Measurements from ENCODE around the gene MACROD1. TPM values are rescaled to one million over a fixed set of nuclear protein-coding genes. Genes with fewer than 3 reads are reported as not detected.

The MACROD1 gene
- total and polyA plus RNA-seq, 9 of the 15 experiments (the other 6 are each of a cell fraction or from before 2014, with no cell fraction given): 1.1 to 60.0 (median 26.4) TPM

GRCh38 chr11:64206457-64207255 lies 40.7 kb upstream of the MACROD1 start, which contains the start of gene FERMT3 (continued):
- TF ChIP-seq, protein P1, sequence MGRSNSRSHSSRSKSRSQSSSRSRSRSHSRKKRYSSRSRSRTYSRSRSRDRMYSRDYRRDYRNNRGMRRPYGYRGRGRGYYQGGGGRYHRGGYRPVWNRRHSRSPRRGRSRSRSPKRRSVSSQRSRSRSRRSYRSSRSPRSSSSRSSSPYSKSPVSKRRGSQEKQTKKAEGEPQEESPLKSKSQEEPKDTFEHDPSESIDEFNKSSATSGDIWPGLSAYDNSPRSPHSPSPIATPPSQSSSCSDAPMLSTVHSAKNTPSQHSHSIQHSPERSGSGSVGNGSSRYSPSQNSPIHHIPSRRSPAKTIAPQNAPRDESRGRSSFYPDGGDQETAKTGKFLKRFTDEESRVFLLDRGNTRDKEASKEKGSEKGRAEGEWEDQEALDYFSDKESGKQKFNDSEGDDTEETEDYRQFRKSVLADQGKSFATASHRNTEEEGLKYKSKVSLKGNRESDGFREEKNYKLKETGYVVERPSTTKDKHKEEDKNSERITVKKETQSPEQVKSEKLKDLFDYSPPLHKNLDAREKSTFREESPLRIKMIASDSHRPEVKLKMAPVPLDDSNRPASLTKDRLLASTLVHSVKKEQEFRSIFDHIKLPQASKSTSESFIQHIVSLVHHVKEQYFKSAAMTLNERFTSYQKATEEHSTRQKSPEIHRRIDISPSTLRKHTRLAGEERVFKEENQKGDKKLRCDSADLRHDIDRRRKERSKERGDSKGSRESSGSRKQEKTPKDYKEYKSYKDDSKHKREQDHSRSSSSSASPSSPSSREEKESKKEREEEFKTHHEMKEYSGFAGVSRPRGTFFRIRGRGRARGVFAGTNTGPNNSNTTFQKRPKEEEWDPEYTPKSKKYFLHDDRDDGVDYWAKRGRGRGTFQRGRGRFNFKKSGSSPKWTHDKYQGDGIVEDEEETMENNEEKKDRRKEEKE (IDR thresholded peaks at IDR 0.05; ENCODE audit: borderline replicate concordance in 1 of 2, control insufficient read depth in 1 of 2, low read depth in 2 of 2, low read length in 1 of 2): 0 out of 4 replicates have a peak, but pooled peaks of 1 of the 2 experiments have one; percentile 3
- TF ChIP-seq FOXA3 (CRISPR knock-in tag; conservative IDR thresholded peaks at IDR 0.05 in 1 of 2, IDR thresholded peaks at IDR 0.05 in 1 of 2): peak in 1 of 2 experiments; percentile 61; a peak in 1 of 4 replicates
- peak; percentile 95 for TF ChIP-seq CHD1 (IDR thresholded peaks at IDR 0.05; ENCODE audit: low read length)
- 0 out of 2 replicates have a peak, but pooled peaks have one; percentile 11 for TF ChIP-seq SMARCA4 (IDR thresholded peaks at IDR 0.05)
- TF ChIP-seq E2F3 (CRISPR knock-in tag; IDR thresholded peaks at IDR 0.05): peak; percentile 50
- TF ChIP-seq CBX1 (IDR thresholded peaks at IDR 0.05; ENCODE audit: low read depth): peak; percentile 66
- TF ChIP-seq, protein P2, sequence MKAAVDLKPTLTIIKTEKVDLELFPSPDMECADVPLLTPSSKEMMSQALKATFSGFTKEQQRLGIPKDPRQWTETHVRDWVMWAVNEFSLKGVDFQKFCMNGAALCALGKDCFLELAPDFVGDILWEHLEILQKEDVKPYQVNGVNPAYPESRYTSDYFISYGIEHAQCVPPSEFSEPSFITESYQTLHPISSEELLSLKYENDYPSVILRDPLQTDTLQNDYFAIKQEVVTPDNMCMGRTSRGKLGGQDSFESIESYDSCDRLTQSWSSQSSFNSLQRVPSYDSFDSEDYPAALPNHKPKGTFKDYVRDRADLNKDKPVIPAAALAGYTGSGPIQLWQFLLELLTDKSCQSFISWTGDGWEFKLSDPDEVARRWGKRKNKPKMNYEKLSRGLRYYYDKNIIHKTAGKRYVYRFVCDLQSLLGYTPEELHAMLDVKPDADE (conservative IDR thresholded peaks at IDR 0.05; ENCODE audit: control insufficient read depth, low read depth, low read length): no peak
- TF ChIP-seq ZNF699 (CRISPR knock-in tag; IDR thresholded peaks at IDR 0.05; ENCODE audit: insufficient replicate concordance): no peak
- TF ChIP-seq NFYB (IDR thresholded peaks at IDR 0.05; ENCODE audit: extremely low read depth, insufficient read length): no peak
- TF ChIP-seq, protein P3, sequence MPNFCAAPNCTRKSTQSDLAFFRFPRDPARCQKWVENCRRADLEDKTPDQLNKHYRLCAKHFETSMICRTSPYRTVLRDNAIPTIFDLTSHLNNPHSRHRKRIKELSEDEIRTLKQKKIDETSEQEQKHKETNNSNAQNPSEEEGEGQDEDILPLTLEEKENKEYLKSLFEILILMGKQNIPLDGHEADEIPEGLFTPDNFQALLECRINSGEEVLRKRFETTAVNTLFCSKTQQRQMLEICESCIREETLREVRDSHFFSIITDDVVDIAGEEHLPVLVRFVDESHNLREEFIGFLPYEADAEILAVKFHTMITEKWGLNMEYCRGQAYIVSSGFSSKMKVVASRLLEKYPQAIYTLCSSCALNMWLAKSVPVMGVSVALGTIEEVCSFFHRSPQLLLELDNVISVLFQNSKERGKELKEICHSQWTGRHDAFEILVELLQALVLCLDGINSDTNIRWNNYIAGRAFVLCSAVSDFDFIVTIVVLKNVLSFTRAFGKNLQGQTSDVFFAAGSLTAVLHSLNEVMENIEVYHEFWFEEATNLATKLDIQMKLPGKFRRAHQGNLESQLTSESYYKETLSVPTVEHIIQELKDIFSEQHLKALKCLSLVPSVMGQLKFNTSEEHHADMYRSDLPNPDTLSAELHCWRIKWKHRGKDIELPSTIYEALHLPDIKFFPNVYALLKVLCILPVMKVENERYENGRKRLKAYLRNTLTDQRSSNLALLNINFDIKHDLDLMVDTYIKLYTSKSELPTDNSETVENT (CRISPR knock-in tag; IDR thresholded peaks at IDR 0.05): no peak
- TF ChIP-seq BACH1 (tag; IDR thresholded peaks at IDR 0.05): no peak
- no peak for TF ChIP-seq LEF1 (IDR thresholded peaks at IDR 0.05)
- no peak for TF ChIP-seq TFAM (CRISPR knock-in tag; conservative IDR thresholded peaks at IDR 0.05)
- no peak for TF ChIP-seq ZBTB8A (IDR thresholded peaks at IDR 0.05; ENCODE audit: partially characterized antibody)
- TF ChIP-seq HNRNPL (IDR thresholded peaks at IDR 0.05; ENCODE audit: low read depth, low read length): 0 out of 2 replicates have a peak, but pooled peaks have one; percentile 37
- TF ChIP-seq SIN3A (IDR thresholded peaks at IDR 0.05; ENCODE audit: borderline replicate concordance in 2 of 2, control insufficient read depth in 1 of 2, low read depth in 2 of 2, low read length in 2 of 2): no peak
- no peak for TF ChIP-seq MECOM (CRISPR knock-in tag; IDR thresholded peaks at IDR 0.05)
- no peak for TF ChIP-seq NR2C1 (IDR thresholded peaks at IDR 0.05)
- TF ChIP-seq NR2C1 (tag; IDR thresholded peaks at IDR 0.05): peak; percentile 25; the same call in 1 of the 2 replicates
- TF ChIP-seq CBX3 (IDR thresholded peaks at IDR 0.05; ENCODE audit: borderline replicate concordance in 1 of 2, low read length in 2 of 2): 0 out of 3 replicates have a peak, but pooled peaks of 1 of the 2 experiments have one; percentile 2
- no peak for TF ChIP-seq ZNF444 (CRISPR knock-in tag; IDR thresholded peaks at IDR 0.05)
